SK-N-SH (cell line): Measurements from ENCODE around the gene HBA1. TPM values are rescaled to one million over a fixed set of nuclear protein-coding genes. Genes with fewer than 3 reads are reported as not detected.

Experiments
- CTCF ChIA-PET: fragments of 300-600, 350-600 bp; formaldehyde crosslinking; extraction: SDS; loops from one replicate; lab custom pipeline; 2021; lab: Yijun Ruan, JAX
- POLR2A ChIA-PET: fragments of 350-600 bp; sonication (Branson Sonifier 250); formaldehyde crosslinking; extraction: SDS; loops from one replicate; lab custom pipeline; 2020; ENCODE audit warnings: antibody characterized with exemption, inconsistent platforms; lab: Yijun Ruan, JAX
- DNase-seq: peaks from one replicate; pipeline ENCODE4 v3.0.0; 2012
- H2AFZ ChIP-seq: fragments of 200-600 bp; sonication (generic); 2 replicates; pipeline ENCODE4 v1.8.1; 2016; ENCODE audit warnings: antibody characterized with exemption, mild to moderate bottlenecking, low read depth
- H3F3A ChIP-seq: fragments of 200-600 bp; sonication (generic); replicated peaks from 2 replicates; pipeline ENCODE3; 2016; ENCODE audit warnings: antibody characterized with exemption, mild to moderate bottlenecking; ENCODE audit not compliant: insufficient read depth
- H3K27ac ChIP-seq, 2 experiments: fragments of 200-500 bp in 1 of 2; fragments of 200-600 bp in 1 of 2; sonication (Bioruptor generic) in 1 of 2; sonication (generic), shearing (Covaris generic) in 1 of 2; 2 replicates each; pipeline versions ENCODE4 v1.5.1 to v1.6.1; 2014 to 2016; ENCODE audit warnings: low read depth in 2 of 2, inconsistent platforms in 1 of 2, low read length in 1 of 2, mild to moderate bottlenecking in 1 of 2, mixed read lengths in 1 of 2
- H3K27me3 ChIP-seq: fragments of 200-600 bp; sonication (generic), shearing (Covaris generic); 2 replicates; pipeline ENCODE4 v1.6.1; 2016; ENCODE audit warnings: mixed run types; ENCODE audit not compliant: insufficient read depth
- H3K36me3 ChIP-seq, 2 experiments: fragments of 200-500 bp in 1 of 2; fragments of 200-600 bp in 1 of 2; sonication (Bioruptor generic) in 1 of 2; sonication (generic) in 1 of 2; replicated peaks in 1 of 2; 2 replicates each; pipeline versions ENCODE3 to v1.5.1; 2014 to 2016; ENCODE audit warnings: low read length in 1 of 2, mild to moderate bottlenecking in 1 of 2; ENCODE audit not compliant: insufficient read depth in 2 of 2, control insufficient read depth in 1 of 2
- H3K4me1 ChIP-seq, 2 experiments: fragments of 200-500 bp in 1 of 2; fragments of 200-600 bp in 1 of 2; sonication (Bioruptor generic) in 1 of 2; sonication (generic), shearing (Covaris generic) in 1 of 2; 2 replicates each; pipeline versions ENCODE4 v1.5.1 to v1.6.1; 2014 to 2016; ENCODE audit warnings: low read depth in 1 of 2, low read length in 1 of 2, mixed run types in 1 of 2; ENCODE audit not compliant: insufficient read depth in 2 of 2, control insufficient read depth in 1 of 2
- H3K4me2 ChIP-seq: fragments of 200-600 bp; sonication (generic), shearing (Covaris generic); 2 replicates; pipeline ENCODE4 v1.6.1; 2017; ENCODE audit warnings: mixed run types
- H3K4me3 ChIP-seq, 2 experiments: fragments of 200-500 bp in 1 of 2; fragments of 200-600 bp in 1 of 2; sonication (Bioruptor generic) in 1 of 2; sonication (generic), shearing (Covaris generic) in 1 of 2; 2 replicates each; pipeline versions ENCODE4 v1.5.1 to v1.8.1; 2014 to 2016; ENCODE audit warnings: low read depth in 2 of 2, inconsistent platforms in 1 of 2, low read length in 1 of 2, mild to moderate bottlenecking in 1 of 2, mixed read lengths in 1 of 2, moderate library complexity in 1 of 2
- H3K79me2 ChIP-seq: fragments of 200-600 bp; sonication (generic); 2 replicates; pipeline ENCODE4 v1.8.1; 2017; ENCODE audit warnings: mild to moderate bottlenecking; ENCODE audit not compliant: insufficient read depth
- H3K9ac ChIP-seq: fragments of 200-600 bp; sonication (generic); 2 replicates; pipeline ENCODE4 v1.6.1; 2017; ENCODE audit warnings: mixed run types
- H3K9me2 ChIP-seq: fragments of 200-600 bp; sonication (generic); 2 replicates; pipeline ENCODE4 v1.6.1; 2017; ENCODE audit warnings: mixed run types
- H3K9me3 ChIP-seq: fragments of 200-600 bp; sonication (generic); 2 replicates; pipeline ENCODE4 v1.6.1; 2017; ENCODE audit warnings: mixed run types, mild to moderate bottlenecking, moderate library complexity
- H4K20me1 ChIP-seq: fragments of 200-600 bp; sonication (generic); 2 replicates; pipeline ENCODE4 v1.6.1; 2017; ENCODE audit warnings: mild to moderate bottlenecking, mixed run types; ENCODE audit not compliant: insufficient read depth
- EZH2phosphoT487 ChIP-seq: fragments of 200-600 bp; sonication (generic); IDR thresholded peaks from 2 replicates; pipeline ENCODE4 v1.6.1; 2017; ENCODE audit warnings: low read depth, mixed run types, mild to moderate bottlenecking, antibody characterized with exemption, moderate library complexity, borderline replicate concordance
- FOSL2 ChIP-seq: IDR thresholded peaks from 2 replicates; pipeline ENCODE4 v1.4.0; 2012; ENCODE audit warnings: low read depth, mild to moderate bottlenecking, moderate library complexity, borderline replicate concordance
- FOXJ3 ChIP-seq: sonication (generic); formaldehyde crosslinking; IDR thresholded peaks from 2 replicates; pipeline ENCODE4 v1.5.1; 2020; ENCODE audit warnings: mild to moderate bottlenecking, missing genetic modification reagents
- FOXM1 ChIP-seq: IDR thresholded peaks from 2 replicates; pipeline ENCODE4 v1.4.0; 2012; ENCODE audit warnings: low read depth, mild to moderate bottlenecking
- IRF3 ChIP-seq: fragments of 150-350 bp; IDR thresholded peaks from 2 replicates; pipeline ENCODE4 v1.6.1; 2016; ENCODE audit warnings: mild to moderate bottlenecking, low read depth, low read length
- NFIC ChIP-seq: IDR thresholded peaks from 2 replicates; pipeline ENCODE4 v1.4.0; 2012; ENCODE audit warnings: borderline replicate concordance
- PBX3 ChIP-seq: IDR thresholded peaks from 2 replicates; pipeline ENCODE4; 2012
- POLR2AphosphoS5 ChIP-seq: IDR thresholded peaks from 2 replicates; pipeline ENCODE4 v1.6.1; 2012; ENCODE audit warnings: low read depth, low read length
- REST ChIP-seq: IDR thresholded peaks from 2 replicates; pipeline ENCODE4 v1.6.1; 2012; ENCODE audit warnings: mild to moderate bottlenecking, low read depth, low read length, moderate library complexity
- RFX5 ChIP-seq: IDR thresholded peaks from 2 replicates; pipeline ENCODE4 v1.6.1; 2012; ENCODE audit warnings: mild to moderate bottlenecking, improper control_type of control experiment, low read length
- SIN3A ChIP-seq: IDR thresholded peaks from 2 replicates; pipeline ENCODE4 v1.6.1; 2012; ENCODE audit warnings: low read depth, mild to moderate bottlenecking, low read length, moderate library complexity, borderline replicate concordance
- SMC3 ChIP-seq: IDR thresholded peaks from 2 replicates; pipeline ENCODE4 v1.6.1; 2012; ENCODE audit warnings: low read depth, low read length, improper control_type of control experiment
- TAF1 ChIP-seq: IDR thresholded peaks from 2 replicates; pipeline ENCODE4 v1.6.1; 2012; ENCODE audit warnings: low read depth, mild to moderate bottlenecking, low read length, moderate library complexity, borderline replicate concordance
- TCF12 ChIP-seq: IDR thresholded peaks from 2 replicates; pipeline ENCODE4 v1.4.0; 2012
- TEAD4 ChIP-seq: IDR thresholded peaks from 2 replicates; pipeline ENCODE4 v1.4.0; 2012; ENCODE audit warnings: mild to moderate bottlenecking, borderline replicate concordance; ENCODE audit not compliant: insufficient read depth
- USF2 ChIP-seq: fragments of 150-350 bp; IDR thresholded peaks from 2 replicates; pipeline ENCODE4 v1.6.1; 2017; ENCODE audit warnings: antibody characterized with exemption, low read length, low read depth, borderline replicate concordance
- YY1 ChIP-seq: IDR thresholded peaks from 2 replicates; pipeline ENCODE4 v1.4.0; 2012; ENCODE audit warnings: low read depth, mild to moderate bottlenecking
- WGBS: methylation state at CpG from one replicate; pipeline ENCODE4 v1.1.6; 2017; ENCODE audit warnings: low lambda C conversion rate; 5-methylcytosine and 5-hydroxymethylcytosine counted together
- polyA plus RNA-seq, 3 experiments: library from polyadenylated mRNA; depleted of rRNA; stranded (reverse); fragments of >200 nt; gene quantifications; 2 replicates each; pipeline ENCODE4 v1.2.3, GENCODE V29; 2012

HBA1 gene
- polyA plus RNA-seq, 1 of the 3 experiments (the other 2 are of a cell fraction), result not detected

- Histone ChIP-seq H3K4me2 (no peak overlapping the region), H3K9me2 (no peaks in the 10 kb centered on the region), H3K79me2 (peaks cover 6% of the 10 kb centered on the region), H3F3A (no peaks in the 10 kb centered on the region), H3K4me1 (no peaks in the 10 kb centered on the region; a peak in 1 of 4 replicates), H3K9me3 (no peaks in the 10 kb centered on the region), H3K36me3 (no peaks in the 10 kb centered on the region), H2AFZ (no peak overlapping the region), H3K9ac (no peak overlapping the region), H3K27ac (no peak overlapping the region), H4K20me1 (no peaks in the 10 kb centered on the region), H3K27me3 (no peaks in the 10 kb centered on the region), H3K4me3 (no peak overlapping the region)
- no peak for TF ChIP-seq TAF1
- TF ChIP-seq YY1, result no peak
- POLR2A ChIA-PET, result no interaction called here
- WGBS, result 82% methylated on average over 11 of the region's 12 CpGs
- CTCF ChIA-PET, result interaction anchor here (0.8 to 1.9 kb wide), 3 partner anchors 36 to 77 kb away, joined by 3 to 4 read pairs (median 4); partner anchors contain the start of gene HBQ1
- DNase-seq, result no peak
Observed at GRCh38 chr16:142405-142967, 34.0 kb upstream of the HBA1 start.

- no peak overlapping the region for H3K9ac ChIP-seq
- TF ChIP-seq IRF3 (no peak), NFIC (no peak), EZH2phosphoT487 (no peak), REST (no peak), SMC3 (no peak), POLR2AphosphoS5 (no peak), FOXM1 (no peak), RFX5 (no peak), SIN3A (no peak), FOSL2 (no peak), USF2 (no peak), TAF1 (no peak), PBX3 (no peak), TEAD4 (no peak), FOXJ3 (no peak), TCF12 (no peak)
- TF ChIP-seq, all 33 proteins: peak for 0
- Histone ChIP-seq H3F3A (no peaks in the 10 kb centered on the region), H3K27me3 (no peaks in the 10 kb centered on the region), H3K4me3 (no peak overlapping the region), H3K9me3 (no peaks in the 10 kb centered on the region), H3K79me2 (peaks cover under 1% of the 10 kb centered on the region), H2AFZ (no peak overlapping the region), H4K20me1 (no peaks in the 10 kb centered on the region), H3K27ac (no peak overlapping the region), H3K9me2 (no peaks in the 10 kb centered on the region), H3K36me3 (no peaks in the 10 kb centered on the region), H3K4me2 (no peak overlapping the region), H3K4me1 (no peaks in the 10 kb centered on the region)
- ChIA-PET POLR2A (no interaction called here), CTCF (interaction anchor here (0.8 to 1.9 kb wide), 3 partner anchors 36 to 77 kb away, joined by 3 to 4 read pairs (median 4); partner anchors contain the start of gene HBQ1)
- no peak for DNase-seq
- WGBS, result 84% methylated on average over 3 of the region's 6 CpGs
Observed at GRCh38 chr16:143047-143446, 33.4 kb upstream of the HBA1 start.
